ENCODE measurements around the gene TRAT1. TPM values are rescaled to one million over a fixed set of nuclear protein-coding genes. Genes with fewer than 3 reads are reported as not detected.
"Not testable (repeated sequence)": the region's sequence is repeated elsewhere in the genome, so short reads cannot be mapped to it uniquely, and the experiment has no call there.

Gene TRAT1, protein sequence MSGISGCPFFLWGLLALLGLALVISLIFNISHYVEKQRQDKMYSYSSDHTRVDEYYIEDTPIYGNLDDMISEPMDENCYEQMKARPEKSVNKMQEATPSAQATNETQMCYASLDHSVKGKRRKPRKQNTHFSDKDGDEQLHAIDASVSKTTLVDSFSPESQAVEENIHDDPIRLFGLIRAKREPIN
- polyA plus RNA-seq (ENCODE audit: insufficient read length), result not detected

DNA sequence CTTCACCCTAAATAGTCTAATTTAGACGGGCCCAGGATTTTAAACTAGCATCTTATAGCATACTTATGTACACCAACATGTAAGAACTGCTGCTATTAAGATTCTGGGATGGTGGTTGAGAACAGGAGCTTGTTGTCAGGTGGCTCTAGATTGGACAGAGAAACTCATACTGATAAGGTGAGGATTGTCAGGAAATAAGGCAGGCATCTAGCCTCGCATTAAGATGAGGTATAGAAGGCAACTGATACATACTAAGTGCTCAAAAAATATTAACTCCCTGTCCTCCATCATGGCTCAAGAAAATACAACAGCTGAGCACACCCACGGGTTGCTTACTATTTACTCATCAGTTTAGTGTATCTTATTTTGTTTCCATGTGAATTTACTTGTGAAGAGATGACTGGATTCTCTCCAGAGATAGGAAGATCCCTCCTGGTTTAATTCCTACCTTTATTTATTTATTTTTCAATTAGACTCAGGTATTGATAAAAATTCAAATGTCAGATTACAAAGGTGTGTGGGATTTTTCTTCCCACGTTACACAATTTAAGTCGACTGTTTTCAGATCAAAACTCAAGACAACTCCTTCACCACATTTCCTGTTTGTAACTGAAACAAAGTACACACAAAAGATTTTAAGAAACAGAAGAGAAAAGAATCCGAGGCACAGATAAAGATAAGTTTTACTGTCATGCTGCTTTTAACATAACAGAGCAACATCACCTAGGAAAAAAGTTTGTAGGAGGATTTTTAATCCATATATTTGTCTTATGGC, at the start of gene TRAT1:
TSS of gene TRAT1 (plus strand) at position 664 of the 775 bp plus-strand sequence. CDS start 142 bp downstream, outside the sequence.
- no peak for DNase-seq (ENCODE audit: low read depth)

DNA sequence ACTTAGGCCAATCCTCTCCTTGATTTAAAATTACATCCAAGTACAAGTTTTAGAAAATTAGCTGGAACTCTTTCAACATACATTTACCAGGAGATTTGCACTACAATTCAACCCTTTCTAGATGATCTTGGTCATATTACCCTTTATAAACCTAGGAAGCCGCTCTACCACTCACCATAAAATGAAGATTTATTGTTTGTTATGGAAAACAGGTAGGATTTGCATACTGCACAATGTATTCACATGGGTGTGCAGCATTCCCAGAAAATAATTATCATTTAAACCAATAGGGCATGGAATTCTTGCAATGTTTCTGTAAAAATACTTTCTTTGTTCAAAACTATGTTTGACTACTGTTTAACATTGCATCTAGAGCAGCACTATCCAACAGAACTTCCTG, 46.9 kb upstream of the TRAT1 start:
- no peak for DNase-seq (ENCODE audit: low read depth)

- DNase-seq (ENCODE audit: low read depth), result no peak
These were observed 43.1 kb upstream of the TRAT1 start for GRCh38 chr3:108779496-108779895.

DNA sequence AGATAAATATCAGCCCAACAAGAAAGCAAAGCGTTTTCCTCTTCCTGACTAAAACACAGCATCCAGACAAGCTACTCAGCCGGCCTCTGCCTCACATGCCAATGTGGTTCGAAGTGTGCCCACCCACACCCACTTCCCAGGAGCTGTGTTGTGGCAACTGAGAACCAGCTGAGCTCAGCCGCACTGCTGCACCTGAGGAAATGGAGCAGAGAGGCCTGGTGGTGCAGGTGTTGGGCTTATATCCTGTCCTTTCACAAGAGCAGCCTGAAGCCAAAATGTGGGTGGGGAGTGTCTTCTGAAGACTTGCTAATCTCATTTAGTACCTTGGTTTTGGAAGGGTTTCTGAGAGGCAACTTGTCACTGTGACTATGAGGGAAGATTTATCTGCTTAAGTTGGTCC, 42.4 kb upstream of the TRAT1 start:
- DNase-seq (ENCODE audit: low read depth), result no peak

DNA sequence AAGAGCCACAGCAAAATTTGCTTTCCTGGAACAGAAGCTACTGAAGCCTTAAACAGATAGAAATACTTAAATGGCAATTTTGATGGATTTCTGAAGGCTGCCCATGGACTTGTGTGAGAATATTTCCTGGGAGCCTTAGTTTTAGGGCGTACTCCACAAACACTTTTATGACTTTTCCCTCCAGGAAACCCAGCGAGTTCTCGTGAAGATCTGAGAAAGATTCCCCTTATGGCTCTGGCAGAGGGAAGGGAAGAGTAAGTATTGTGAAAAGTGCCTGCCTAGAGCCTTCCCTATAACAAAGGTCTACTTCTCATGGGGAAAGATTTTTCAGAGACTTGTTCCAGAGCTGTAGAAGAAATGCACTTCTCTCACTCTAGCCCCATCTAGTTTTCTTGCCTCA, 31.1 kb upstream of the TRAT1 start:
- no peak for DNase-seq (ENCODE audit: low read depth)

- no peak for DNase-seq (ENCODE audit: low read depth)
These were observed 18.1 kb upstream of the TRAT1 start for GRCh38 chr3:108804437-108804836.

GRCh38 chr3:108804966-108805365, 17.6 kb upstream of the TRAT1 start:
- no peak for DNase-seq (ENCODE audit: low read depth)

GRCh38 chr3:108806316-108806715, 16.3 kb upstream of the TRAT1 start:
- no peak for DNase-seq (ENCODE audit: low read depth)

DNA sequence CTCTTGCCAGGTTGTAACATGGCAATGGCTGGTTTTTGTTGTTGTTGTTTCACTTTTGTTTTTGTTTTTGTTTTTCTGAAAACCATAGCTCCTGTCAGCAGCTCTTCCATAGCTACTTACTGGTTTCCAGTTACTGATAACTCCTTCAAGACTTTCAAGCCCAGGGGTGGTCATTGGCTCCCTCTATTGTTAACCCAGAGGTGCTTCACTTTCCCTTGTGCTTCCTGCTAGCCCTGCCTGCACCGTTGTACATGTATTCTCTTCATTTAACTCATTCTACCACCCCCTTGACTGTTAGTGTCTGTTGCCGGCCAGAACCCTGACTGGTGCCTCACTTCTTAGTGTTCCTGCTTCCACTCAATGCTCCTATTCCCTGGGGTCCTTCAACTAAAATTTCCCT, 4.2 kb upstream of the TRAT1 start:
- DNase-seq (ENCODE audit: low read depth), result no peak

DNA sequence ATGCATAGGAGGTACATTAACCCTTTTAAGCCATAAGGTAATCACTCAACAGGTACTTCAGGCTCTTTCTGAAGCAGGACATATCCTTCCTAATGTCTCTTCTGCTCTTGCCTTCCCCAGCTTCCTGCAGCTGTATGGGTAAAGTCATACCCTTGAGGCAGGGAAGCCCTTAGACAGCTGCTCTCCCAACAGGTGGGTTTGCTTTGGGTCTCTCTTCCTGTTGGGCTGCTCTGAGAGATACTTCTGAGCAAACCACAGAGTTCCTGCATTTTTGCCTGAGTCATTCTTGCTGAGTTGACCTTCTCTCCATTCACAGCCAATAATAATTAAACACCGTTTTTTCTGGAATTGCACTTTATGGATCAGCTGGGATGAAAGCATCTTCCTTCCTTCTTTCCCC, 2.0 kb upstream of the TRAT1 start:
- DNase-seq (ENCODE audit: low read depth), result no peak

DNA sequence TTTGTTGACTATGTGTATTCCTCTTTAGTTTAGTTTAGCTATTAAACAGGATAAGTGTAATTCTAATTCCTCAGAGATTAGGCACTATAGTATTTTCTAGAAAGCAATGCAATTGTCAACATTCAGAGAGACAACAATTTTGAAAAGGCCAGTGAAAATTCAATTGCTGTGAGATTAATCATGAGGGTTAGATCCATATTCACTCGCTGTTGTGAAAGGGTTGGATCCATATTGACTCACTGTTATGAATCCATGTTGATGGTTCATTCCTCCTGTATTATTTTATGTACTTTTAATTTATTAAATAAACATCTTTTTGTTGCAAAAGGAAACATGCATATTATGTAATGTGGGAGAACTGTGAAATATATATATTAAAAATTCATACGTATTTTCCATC, 641 bp downstream of the TRAT1 start:
- DNase-seq (ENCODE audit: low read depth), result no peak

GRCh38 chr3:108823803-108824202, 1.2 kb downstream of the TRAT1 start:
- DNase-seq (ENCODE audit: low read depth), result not testable (repeated sequence)

DNA sequence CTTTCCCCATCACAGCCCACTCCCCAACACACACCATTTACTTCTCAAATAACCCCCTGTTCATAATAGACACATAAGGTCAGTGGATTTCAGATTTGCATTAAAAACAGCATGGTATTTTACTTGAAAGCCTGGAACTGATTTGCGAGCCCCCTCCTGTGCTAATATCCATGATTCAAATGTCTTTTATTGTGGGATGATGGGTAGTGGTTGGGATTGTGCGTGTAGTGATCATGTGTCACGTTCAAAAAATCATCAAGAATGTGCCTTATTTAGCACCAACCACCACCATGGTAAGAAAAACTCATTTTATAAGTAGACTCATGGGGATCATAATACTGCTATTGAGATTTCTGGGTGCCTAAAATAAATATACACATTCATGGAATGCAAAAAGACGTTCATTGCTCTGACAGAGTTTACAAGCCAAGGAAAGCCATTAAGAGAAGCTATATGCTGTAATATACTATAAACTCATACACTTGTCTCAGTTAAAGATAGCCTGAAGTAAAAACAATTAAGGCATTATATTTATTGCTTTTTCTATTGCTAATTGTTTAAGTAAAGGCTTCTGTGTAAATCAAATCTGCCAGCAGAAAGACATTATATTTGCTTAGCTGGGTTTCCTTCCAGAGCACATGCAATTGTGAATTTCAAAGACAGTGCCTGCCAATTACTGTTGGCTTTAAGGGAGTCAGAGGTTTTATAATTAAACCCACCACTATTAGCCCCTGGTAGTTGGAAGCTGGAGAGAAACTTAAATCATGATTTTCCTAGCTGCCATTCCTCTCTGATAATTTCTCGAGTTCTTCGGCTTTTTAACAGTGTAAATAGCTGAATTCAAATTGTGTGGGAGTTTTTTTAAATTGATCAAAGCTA, 4.0 kb downstream of the TRAT1 start:
- no peak for DNase-seq (ENCODE audit: low read depth)

GRCh38 chr3:108830381-108830780, 7.8 kb downstream of the TRAT1 start:
- DNase-seq (ENCODE audit: low read depth), result no peak

GRCh38 chr3:108830991-108831614, 8.5 kb downstream of the TRAT1 start:
- DNase-seq (ENCODE audit: low read depth), result no peak

- DNase-seq (ENCODE audit: low read depth), result no peak
These were observed 11.0 kb downstream of the TRAT1 start for GRCh38 chr3:108833611-108834010.

DNA sequence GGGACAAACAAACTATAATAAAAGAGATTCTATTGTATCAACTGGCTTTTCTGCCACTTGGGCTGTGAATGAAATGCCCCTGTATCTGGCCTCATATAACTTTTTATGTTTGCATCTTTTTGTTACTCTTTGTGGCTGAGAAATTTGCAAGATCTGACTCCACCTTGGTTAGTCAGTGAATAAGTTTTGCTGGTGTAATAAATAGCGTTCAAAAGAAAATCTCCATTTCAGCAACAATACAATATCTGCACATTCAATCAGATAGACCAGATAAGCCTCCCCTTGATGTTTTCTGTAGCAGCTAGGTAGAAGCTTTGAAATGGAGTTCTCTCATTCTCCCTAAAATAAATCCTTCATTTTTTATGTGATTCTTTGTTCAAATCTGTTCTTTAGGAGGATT, 12.0 kb downstream of the TRAT1 start:
- no peak for DNase-seq (ENCODE audit: low read depth)

DNA sequence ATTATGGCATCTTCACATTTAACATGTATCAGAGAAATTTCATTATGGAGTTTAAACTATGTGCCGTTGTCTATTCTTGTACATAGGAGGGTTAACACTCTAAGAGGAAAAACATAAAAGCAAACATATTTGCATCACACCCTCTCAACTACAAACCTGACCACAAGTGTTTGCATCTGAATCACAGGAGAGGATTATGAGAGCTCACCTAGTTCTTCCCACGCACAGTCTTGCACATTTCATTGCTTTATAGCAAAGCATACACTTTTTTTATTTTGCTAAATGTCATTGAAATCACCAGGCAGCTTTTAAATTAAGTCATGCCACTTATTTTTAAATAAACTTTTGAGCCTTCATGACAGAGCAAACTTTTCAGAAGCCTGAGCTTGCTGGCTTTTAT, 12.5 kb downstream of the TRAT1 start:
- DNase-seq (ENCODE audit: low read depth), result no peak

DNA sequence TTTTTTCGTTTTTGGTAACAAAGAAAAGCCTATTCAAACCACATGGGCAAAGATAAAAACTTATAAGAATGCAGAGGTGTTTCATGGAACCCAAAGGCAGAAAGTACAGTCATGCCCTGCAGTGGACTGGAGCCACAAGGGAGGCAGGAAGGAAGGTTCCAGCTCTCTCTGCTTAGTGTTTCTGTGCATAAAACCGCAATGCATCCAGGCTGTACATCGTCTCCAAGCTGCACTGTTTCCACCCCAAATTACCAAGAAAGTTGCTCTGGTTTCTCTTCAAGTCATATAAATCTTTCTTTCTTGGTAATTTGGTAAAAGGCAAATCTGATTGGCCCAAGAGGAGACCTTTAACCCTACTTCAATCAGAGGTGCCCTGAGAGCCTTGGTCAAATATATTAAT, 15.8 kb downstream of the TRAT1 start:
- DNase-seq (ENCODE audit: low read depth), result no peak

- DNase-seq (ENCODE audit: low read depth), result no peak
These were observed 23.2 kb downstream of the TRAT1 start for GRCh38 chr3:108845709-108846293.

DNA sequence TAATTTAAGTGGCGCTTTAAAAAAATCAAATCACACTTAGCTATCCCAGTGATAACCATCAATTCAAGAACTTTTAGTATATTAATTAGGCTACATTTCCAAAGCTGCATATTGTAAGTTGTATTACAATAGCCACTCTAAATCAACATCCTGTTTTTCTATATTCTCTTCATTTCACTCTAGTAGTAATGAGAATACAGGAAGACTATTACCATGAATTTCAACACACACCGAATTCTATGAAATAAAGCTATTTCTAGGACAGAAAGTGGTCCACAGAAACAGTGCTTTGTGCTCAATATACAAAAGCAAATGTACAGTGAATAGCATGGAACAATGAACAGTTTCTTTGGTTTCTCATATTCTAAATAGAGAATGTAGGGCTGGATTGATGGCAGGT, 24.6 kb downstream of the TRAT1 start:
- no peak for DNase-seq (ENCODE audit: low read depth)

DNA sequence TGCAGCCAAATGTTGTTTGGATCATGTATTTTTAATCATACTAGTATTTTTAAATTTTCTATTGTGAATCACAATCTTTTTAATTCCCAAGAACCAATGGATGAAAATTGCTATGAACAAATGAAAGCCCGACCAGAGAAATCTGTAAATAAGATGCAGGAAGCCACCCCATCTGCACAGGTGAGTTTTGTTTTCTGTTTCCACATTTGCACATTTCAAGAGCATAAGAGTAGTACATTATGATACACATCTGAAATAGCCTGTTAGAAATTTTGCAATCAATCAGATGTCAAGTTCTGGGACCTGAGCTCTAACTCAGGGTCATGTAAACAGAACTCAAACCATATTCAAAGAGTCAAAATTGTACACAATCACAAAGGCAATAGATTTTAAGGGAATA, 26.5 kb downstream of the TRAT1 start:
- DNase-seq (ENCODE audit: low read depth), result no peak
